ENCODE measurements around the gene FN1.

DNA sequence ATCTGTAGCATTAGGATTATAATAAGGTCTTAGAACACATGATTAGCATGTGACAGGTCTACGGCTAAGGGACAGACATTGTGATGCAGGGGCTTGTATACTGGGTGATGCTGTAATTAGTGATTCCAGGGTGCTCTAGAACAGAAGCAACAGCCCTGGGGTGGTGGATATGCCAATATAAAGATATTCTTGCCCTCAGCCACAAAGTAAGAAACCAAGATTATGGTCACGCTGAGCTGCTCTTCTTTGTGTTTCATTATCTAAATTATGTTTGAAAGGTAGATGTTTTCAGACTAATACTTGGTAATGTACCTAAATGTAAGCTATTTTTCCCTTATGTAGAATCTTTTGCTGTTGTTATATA lies 45.3 kb downstream of the FN1 start:
- TF ChIP-seq, protein P1, sequence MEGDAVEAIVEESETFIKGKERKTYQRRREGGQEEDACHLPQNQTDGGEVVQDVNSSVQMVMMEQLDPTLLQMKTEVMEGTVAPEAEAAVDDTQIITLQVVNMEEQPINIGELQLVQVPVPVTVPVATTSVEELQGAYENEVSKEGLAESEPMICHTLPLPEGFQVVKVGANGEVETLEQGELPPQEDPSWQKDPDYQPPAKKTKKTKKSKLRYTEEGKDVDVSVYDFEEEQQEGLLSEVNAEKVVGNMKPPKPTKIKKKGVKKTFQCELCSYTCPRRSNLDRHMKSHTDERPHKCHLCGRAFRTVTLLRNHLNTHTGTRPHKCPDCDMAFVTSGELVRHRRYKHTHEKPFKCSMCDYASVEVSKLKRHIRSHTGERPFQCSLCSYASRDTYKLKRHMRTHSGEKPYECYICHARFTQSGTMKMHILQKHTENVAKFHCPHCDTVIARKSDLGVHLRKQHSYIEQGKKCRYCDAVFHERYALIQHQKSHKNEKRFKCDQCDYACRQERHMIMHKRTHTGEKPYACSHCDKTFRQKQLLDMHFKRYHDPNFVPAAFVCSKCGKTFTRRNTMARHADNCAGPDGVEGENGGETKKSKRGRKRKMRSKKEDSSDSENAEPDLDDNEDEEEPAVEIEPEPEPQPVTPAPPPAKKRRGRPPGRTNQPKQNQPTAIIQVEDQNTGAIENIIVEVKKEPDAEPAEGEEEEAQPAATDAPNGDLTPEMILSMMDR (IDR thresholded peaks at IDR 0.05): no peak
- TF ChIP-seq POLR2A (IDR thresholded peaks at IDR 0.05): no peak
